HEK293 (cell line): Measurements from ENCODE around the gene SYNGR4.
"Not testable (repeated sequence)": the region's sequence is repeated elsewhere in the genome, so short reads cannot be mapped to it uniquely, and the experiment has no call there.

ENCODE experiments used
- YY1 ChIP-seq: fragments of 450-650 bp; formaldehyde crosslinking; IDR thresholded peaks from 2 replicates; pipeline ENCODE4 v1.5.1; 2018; ENCODE audit warnings: missing biosample characterization, missing genetic modification characterization
- ZNF2 ChIP-seq: fragments of 450-650 bp; formaldehyde crosslinking; IDR thresholded peaks from 2 replicates; pipeline ENCODE4 v1.5.1; 2016; ENCODE audit warnings: missing biosample characterization, missing genetic modification characterization
- ZNF560 ChIP-seq: fragments of 450-650 bp; formaldehyde crosslinking; IDR thresholded peaks from 2 replicates; pipeline ENCODE4 v1.5.1; 2017; ENCODE audit warnings: missing biosample characterization, missing genetic modification characterization, borderline replicate concordance
- ZSCAN30 ChIP-seq: fragments of 450-650 bp; IDR thresholded peaks from 2 replicates; pipeline ENCODE4 v1.5.1; 2018; ENCODE audit warnings: missing biosample characterization, mild to moderate bottlenecking, missing genetic modification characterization, moderate library complexity
- TF ChIP-seq, protein P1 (sequence below): fragments of 450-650 bp; formaldehyde crosslinking; IDR thresholded peaks from 2 replicates; pipeline ENCODE4 v1.5.1; 2016; ENCODE audit warnings: missing biosample characterization, missing genetic modification characterization
- TF ChIP-seq, protein P2 (sequence below): fragments of 450-650 bp; formaldehyde crosslinking; conservative IDR thresholded peaks from 2 replicates; pipeline ENCODE4 v1.5.1; 2016; ENCODE audit warnings: low read depth, missing biosample characterization, missing genetic modification characterization

DNA sequence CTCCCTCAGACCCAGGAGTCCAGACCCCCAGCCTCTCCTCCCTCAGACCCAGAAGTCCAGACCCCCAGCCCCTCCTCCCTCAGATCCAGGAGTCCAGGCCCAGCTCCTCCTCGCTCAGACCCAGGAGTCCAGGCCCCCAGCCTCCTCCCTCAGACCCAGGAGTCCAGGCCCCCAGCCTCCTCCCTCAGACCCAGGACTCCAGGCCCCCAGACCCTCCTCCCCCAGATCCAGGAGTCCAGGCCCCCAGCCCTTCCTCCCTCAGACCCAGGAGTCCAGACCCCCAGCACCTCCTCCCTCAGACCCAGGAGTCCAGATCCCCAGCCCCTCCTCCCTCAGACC lies 27.8 kb downstream of the SYNGR4 start:
- TF ChIP-seq, protein P1, sequence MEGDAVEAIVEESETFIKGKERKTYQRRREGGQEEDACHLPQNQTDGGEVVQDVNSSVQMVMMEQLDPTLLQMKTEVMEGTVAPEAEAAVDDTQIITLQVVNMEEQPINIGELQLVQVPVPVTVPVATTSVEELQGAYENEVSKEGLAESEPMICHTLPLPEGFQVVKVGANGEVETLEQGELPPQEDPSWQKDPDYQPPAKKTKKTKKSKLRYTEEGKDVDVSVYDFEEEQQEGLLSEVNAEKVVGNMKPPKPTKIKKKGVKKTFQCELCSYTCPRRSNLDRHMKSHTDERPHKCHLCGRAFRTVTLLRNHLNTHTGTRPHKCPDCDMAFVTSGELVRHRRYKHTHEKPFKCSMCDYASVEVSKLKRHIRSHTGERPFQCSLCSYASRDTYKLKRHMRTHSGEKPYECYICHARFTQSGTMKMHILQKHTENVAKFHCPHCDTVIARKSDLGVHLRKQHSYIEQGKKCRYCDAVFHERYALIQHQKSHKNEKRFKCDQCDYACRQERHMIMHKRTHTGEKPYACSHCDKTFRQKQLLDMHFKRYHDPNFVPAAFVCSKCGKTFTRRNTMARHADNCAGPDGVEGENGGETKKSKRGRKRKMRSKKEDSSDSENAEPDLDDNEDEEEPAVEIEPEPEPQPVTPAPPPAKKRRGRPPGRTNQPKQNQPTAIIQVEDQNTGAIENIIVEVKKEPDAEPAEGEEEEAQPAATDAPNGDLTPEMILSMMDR (tag by site-specific recombination), result not testable (repeated sequence)
- not testable (repeated sequence) for TF ChIP-seq ZNF560 (tag by site-specific recombination); ZNF2; YY1 (tag by site-specific recombination); ZSCAN30
- TF ChIP-seq, protein P2, sequence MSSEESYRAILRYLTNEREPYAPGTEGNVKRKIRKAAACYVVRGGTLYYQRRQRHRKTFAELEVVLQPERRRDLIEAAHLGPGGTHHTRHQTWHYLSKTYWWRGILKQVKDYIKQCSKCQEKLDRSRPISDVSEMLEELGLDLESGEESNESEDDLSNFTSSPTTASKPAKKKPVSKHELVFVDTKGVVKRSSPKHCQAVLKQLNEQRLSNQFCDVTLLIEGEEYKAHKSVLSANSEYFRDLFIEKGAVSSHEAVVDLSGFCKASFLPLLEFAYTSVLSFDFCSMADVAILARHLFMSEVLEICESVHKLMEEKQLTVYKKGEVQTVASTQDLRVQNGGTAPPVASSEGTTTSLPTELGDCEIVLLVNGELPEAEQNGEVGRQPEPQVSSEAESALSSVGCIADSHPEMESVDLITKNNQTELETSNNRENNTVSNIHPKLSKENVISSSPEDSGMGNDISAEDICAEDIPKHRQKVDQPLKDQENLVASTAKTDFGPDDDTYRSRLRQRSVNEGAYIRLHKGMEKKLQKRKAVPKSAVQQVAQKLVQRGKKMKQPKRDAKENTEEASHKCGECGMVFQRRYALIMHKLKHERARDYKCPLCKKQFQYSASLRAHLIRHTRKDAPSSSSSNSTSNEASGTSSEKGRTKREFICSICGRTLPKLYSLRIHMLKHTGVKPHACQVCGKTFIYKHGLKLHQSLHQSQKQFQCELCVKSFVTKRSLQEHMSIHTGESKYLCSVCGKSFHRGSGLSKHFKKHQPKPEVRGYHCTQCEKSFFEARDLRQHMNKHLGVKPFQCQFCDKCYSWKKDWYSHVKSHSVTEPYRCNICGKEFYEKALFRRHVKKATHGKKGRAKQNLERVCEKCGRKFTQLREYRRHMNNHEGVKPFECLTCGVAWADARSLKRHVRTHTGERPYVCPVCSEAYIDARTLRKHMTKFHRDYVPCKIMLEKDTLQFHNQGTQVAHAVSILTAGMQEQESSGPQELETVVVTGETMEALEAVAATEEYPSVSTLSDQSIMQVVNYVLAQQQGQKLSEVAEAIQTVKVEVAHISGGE, result not testable (repeated sequence)
